Astrocyte of the spinal cord (primary cell): ENCODE data around the gene TRIM29.

Experiments
- DNase-seq: peaks from one replicate; pipeline ENCODE4 v3.0.0; 2011; ENCODE audit warnings: low read depth, low spot score
- H3K4me3 ChIP-seq: 2 replicates; pipeline ENCODE4 v1.5.1; 2011; ENCODE audit warnings: low read depth, mild to moderate bottlenecking, low read length, moderate library complexity
- in situ Hi-C: cut with HindIII; loops from 2 replicates; pipeline ENCODE4 v1.10.0; 2017; ENCODE audit warnings: low sequenced_read_pairs
- TF ChIP-seq, protein P1 (sequence below): IDR thresholded peaks from 2 replicates; pipeline ENCODE4 v1.5.1; 2012; ENCODE audit warnings: low read depth, mild to moderate bottlenecking, low read length, inconsistent platforms

TRIM29 gene

DNA sequence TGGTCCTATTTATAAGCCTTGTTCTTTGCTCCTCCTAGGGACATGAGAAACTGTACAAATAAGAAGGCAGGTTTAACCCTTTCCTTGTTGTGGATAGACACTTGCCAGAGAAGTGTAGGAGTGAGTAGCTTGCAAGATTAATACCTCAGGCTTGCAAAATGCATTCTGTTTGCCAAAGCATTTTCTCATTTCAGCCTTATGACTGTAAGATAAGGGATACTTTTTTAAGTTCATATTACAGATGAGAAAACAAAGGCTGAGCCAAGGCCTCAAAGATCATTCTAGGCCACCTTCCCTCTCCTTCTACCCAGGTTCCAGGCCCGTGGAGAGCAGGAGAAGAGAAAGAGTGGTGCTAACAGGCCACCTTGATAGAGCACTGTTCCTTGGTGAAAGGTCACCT lies 46.8 kb downstream of the TRIM29 start:
- in situ Hi-C loops: no loop called here
- no peak overlapping the region for H3K4me3 ChIP-seq
- no peak for DNase-seq
- TF ChIP-seq, protein P1, sequence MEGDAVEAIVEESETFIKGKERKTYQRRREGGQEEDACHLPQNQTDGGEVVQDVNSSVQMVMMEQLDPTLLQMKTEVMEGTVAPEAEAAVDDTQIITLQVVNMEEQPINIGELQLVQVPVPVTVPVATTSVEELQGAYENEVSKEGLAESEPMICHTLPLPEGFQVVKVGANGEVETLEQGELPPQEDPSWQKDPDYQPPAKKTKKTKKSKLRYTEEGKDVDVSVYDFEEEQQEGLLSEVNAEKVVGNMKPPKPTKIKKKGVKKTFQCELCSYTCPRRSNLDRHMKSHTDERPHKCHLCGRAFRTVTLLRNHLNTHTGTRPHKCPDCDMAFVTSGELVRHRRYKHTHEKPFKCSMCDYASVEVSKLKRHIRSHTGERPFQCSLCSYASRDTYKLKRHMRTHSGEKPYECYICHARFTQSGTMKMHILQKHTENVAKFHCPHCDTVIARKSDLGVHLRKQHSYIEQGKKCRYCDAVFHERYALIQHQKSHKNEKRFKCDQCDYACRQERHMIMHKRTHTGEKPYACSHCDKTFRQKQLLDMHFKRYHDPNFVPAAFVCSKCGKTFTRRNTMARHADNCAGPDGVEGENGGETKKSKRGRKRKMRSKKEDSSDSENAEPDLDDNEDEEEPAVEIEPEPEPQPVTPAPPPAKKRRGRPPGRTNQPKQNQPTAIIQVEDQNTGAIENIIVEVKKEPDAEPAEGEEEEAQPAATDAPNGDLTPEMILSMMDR: no peak

DNA sequence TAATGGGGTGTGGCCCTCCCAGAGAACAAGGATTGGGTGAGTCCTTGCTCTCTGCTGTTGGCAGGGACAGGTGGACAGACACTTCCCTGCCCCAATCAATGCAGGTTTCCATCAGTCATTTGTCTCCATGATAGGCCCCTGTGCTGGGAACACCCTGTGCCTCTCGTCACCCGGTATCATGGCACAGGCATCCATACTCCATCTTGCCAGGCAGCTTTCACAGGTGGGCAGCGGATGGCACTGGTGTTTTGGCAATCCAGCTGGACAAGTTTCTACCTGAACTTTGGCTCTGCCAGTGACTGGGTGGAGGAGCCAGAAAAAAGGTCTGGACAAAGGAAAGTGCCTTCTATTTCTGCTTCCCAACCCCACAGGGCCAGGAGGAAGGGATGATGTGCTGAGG lies 47.5 kb downstream of the TRIM29 start:
- no peak overlapping the region for H3K4me3 ChIP-seq
- TF ChIP-seq, protein P1: no peak
- in situ Hi-C loops: no loop called here
- no peak for DNase-seq

DNA sequence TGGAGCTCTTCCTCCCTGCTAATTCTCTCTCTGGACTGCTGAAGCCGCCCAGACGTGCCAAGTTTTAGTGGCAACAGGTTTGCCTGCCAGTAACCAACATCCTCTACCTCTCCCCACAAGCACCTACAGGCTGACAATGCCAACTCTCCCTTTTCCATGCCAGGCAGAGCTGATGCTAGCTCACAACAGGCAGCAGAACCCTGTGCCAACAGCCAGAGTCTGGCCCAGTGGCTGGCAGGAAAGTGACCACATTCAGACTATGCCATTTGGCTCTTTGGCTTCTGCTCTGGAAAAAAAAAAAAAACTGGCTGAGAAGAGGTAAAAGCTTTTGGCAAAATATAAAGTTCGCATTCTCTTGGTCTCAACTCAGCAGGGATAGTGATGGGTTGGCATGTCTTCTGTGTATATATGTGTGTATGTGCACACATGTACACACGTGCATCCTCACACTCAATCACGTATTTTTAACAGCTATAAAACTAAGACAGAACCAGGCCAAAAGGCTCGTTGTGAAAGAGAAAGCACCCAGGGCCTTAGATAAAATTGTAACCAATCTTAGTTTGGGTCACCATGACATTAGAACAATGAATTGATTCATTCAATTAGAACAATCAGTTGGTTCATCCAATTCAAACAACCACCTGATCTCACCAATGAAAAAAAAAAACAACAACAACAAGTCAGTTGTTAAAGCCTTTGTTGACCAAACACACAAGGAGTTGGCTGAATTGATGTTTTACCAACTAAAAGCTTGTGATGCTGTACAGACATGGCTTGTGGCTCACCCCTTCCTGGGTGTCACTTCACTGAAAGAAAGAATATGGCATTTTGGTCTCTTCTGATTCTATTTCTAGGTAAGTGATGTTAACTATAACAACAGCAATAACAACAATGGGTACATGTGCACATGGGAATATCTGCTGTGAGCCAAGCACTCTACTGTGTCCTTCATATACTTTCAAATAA lies 48.6 kb downstream of the TRIM29 start:
- in situ Hi-C loops: no loop called here
- no peak overlapping the region for H3K4me3 ChIP-seq

DNA sequence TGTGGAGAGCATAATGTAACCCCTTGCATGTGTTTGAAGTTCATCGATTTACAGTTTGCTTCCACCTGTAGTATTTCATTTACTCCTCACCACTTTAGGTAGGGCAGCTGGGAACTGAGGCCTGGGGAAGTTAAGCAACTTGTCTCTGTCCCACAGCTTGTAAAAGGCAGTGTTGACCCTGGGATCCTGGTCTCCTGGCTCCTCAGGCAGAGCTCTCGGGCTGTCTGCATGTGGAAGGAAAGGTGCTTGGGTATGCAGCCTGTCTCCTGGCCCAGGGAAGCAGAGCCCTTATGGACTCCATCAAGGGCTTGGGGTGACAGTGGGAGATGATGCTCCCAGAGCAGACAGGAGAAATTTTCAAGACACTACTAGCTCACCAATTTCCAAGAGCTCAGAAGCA lies 49.9 kb downstream of the TRIM29 start:
- DNase-seq: no peak
- H3K4me3 ChIP-seq: no peak overlapping the region
- TF ChIP-seq, protein P1: no peak
- in situ Hi-C loops: no loop called here

More for the DNA sequence above, 48.6 kb downstream of the TRIM29 start:
- DNase-seq: no peak
- TF ChIP-seq, protein P1: no peak

DNA sequence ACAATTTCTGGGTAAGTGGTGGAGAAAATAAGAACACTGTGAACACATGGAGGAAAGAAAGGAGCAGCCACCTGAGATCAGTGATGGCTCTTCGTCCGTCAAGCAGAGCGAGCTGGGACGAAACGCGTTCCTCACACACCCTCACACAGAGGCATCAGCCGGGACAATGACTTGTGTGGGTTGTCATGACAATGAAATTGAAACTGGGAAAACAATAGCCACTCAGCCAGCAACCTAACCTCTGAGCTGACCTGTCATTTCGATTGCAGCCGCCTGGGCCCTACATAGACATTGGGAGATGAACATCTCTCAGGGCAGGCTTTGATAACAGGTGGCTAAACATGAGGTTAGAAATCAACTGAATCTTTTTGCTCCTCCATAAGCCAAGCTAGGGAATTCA lies 51.3 kb downstream of the TRIM29 start:
- H3K4me3 ChIP-seq: no peak overlapping the region
- in situ Hi-C loops: no loop called here
- TF ChIP-seq, protein P1: no peak
- no peak for DNase-seq

DNA sequence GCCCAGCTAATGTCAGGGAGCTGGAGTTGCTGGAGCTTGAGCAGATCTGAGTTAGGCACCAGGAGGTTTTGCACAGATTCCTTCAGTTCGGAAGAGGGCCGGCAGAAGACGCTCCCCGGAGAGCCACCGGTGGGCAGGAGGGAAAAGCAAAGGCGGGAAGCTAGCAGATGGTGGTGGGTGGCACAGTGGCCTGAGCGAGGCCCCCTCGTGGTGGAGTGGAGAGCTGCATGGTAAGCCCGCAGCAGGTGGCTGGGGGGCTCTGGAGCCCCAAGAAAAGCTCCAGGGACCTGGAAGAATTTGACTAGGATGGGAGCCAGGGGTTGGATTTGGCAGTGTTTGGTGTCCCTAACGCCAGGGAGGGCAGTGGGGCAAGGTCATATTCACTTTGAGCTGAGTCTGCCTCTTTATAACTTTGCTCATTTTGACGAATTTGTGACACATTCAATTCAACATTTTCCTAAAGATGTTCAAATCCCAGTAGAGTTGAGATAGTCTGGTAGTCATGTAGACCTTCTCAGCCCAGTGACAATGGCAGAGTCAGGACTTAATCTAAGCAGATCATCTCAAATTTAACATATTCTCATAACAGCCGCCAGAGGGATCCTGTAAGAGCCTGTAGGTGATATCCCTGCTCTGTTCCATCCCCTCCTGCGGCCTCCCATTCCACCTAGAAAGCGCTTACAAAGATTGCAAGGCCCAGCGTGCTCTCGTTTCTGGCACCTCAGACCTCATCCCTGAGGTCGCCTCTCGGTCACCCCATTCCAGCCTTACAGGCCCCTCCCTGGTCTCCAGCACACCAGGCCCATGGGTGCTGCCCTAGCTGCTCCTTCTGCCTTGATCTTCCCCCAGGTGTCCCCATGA lies 57.9 kb downstream of the TRIM29 start:
- TF ChIP-seq, protein P1: peak; percentile 24
- H3K4me3 ChIP-seq: no peak overlapping the region
- DNase-seq: no peak
- in situ Hi-C loops: no loop called here
